ENCODE data around the gene LAIR2. TPM values are rescaled to one million over a fixed set of nuclear protein-coding genes. Genes with fewer than 3 reads are reported as not detected.

LAIR2 gene
- total RNA-seq, 2 experiments from 2014 or later = 1.2 TPM; not detected in 1

DNA sequence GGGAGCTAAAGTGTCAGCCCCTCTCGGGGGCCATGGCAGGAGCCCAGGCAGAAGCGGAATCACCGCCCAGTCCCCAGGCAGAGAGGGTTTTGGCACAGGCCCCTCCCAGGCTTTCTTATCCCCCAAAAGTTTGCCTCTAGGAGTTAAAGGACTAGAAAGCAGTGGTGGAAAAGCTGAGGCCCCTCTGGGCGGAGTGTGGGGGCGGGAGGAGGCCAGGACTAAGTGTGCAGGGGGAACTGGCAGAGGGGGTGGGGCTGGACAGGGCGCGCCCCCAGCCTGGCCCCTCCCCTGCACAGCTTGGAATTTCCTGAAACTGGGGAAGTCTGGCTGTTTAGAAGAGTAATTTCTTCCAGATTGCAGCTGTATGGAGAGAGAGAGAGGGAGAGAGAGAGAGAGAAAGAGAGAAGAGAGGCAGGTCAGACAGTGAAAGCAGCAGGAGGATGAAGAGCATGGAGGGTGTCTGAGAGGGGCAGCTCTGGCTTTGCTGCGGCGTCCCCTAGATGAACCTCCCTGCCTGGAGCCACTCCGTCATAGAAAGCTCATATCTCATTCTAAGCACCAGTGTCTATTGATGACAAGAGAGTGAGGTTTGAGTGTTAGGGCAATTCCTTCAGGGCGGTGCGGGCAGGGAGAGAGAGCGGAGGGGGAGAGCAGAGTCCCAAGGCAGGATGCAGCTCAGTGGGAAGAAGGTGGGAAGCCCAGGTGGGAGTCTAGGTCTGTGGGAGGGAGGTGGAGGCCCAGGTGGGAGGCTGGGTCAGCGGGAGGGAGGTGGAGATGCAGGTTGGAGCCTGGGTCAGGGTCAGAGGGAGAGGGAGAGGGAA is 29.4 kb upstream of the LAIR2 start, which contains the start of gene CDC42EP5:
TSS of gene CDC42EP5 (minus strand) at position 226 of the 821 bp plus-strand sequence. CDS start 7,749 bp downstream, outside the sequence.
- H3K27ac ChIP-seq (ENCODE audit: low read depth in 1 of 2, low read length in 2 of 2) = no peak within 1 kb of the TSS
- no peak within 1 kb of the TSS for H3K4me3 ChIP-seq (ENCODE audit: low read length)
- Mint-ChIP-seq H3K36me3 (ENCODE audit: low read depth) (no peaks in the 10 kb centered on the region), H3K27ac (no peak within 1 kb of the TSS), H3K4me1 (ENCODE audit: low read depth) (peaks cover 5% of the 10 kb centered on the region), H3K4me3 (peak within 1 kb of the TSS; percentile 57), H3K9me3 (no peaks in the 10 kb centered on the region), H3K27me3 (peaks cover 57% of the 10 kb centered on the region)
- peaks cover 16 to 43% of the 10 kb centered on the region in 2 experiments for H3K27me3 ChIP-seq (ENCODE audit: control insufficient read depth in 1 of 2, insufficient read depth in 2 of 2, low read length in 2 of 2)
- peaks cover 18% of the 10 kb centered on the region for H3K4me1 ChIP-seq (ENCODE audit: insufficient read depth, low read length)
- POLR2A ChIA-PET = interaction anchor here (1.2 kb wide), 2 partner anchors 9 to 25 kb away, joined by 3 to 5 read pairs; partner anchors contain the start of genes LENG8 and LENG9
- ATAC-seq (ENCODE audit: poor library complexity) (peak; percentile 55), DNase-seq (peak in 2 of 14 experiments; percentile 35 to 37)
- no peaks in the 10 kb centered on the region for H3K36me3 ChIP-seq (ENCODE audit: insufficient read depth, low read length)
- TF ChIP-seq, protein P1, sequence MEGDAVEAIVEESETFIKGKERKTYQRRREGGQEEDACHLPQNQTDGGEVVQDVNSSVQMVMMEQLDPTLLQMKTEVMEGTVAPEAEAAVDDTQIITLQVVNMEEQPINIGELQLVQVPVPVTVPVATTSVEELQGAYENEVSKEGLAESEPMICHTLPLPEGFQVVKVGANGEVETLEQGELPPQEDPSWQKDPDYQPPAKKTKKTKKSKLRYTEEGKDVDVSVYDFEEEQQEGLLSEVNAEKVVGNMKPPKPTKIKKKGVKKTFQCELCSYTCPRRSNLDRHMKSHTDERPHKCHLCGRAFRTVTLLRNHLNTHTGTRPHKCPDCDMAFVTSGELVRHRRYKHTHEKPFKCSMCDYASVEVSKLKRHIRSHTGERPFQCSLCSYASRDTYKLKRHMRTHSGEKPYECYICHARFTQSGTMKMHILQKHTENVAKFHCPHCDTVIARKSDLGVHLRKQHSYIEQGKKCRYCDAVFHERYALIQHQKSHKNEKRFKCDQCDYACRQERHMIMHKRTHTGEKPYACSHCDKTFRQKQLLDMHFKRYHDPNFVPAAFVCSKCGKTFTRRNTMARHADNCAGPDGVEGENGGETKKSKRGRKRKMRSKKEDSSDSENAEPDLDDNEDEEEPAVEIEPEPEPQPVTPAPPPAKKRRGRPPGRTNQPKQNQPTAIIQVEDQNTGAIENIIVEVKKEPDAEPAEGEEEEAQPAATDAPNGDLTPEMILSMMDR (IDR thresholded peaks at IDR 0.05) = no peak
- peaks cover 0 to 8% of the 10 kb centered on the region in 2 experiments for H3K9me3 ChIP-seq (ENCODE audit: control insufficient read depth in 1 of 2, insufficient read depth in 1 of 2, low read length in 2 of 2)
- intact Hi-C loops (cut with DNase I, micrococcal nuclease) = no loop called here
- CTCF ChIA-PET = no interaction called here

DNA sequence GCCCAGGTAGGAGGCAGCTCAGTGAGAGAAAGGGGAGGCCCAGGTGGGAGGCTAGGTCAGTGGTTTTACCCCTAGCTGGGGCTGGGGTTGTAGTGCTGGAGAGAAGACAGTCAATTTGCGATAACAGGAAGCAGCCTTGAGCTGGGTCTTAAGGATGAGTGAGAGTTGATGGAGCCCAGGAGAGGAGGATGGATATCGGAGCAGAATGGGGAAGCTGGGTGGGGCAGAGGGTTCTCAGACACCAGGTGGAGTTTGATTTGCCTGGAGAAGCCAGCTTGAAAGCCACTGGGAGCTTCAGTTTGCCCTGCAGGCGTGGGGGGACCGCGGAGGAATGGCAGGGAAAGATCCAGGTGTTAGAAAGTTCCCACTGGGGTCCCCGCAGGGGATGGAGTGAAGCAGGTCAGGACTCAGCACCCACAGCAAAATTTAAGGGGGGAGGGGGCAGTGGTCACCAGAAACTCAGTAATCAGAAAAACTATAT is 28.7 kb upstream of the LAIR2 start:
- peaks cover 0 to 8% of the 10 kb centered on the region in 2 experiments for H3K9me3 ChIP-seq (ENCODE audit: control insufficient read depth in 1 of 2, insufficient read depth in 1 of 2, low read length in 2 of 2)
- H3K4me1 Mint-ChIP-seq (ENCODE audit: low read depth) = peaks cover 5% of the 10 kb centered on the region
- H3K27me3 Mint-ChIP-seq = peaks cover 56% of the 10 kb centered on the region
- TF ChIP-seq, protein P1 (IDR thresholded peaks at IDR 0.05) = no peak
- H3K36me3 ChIP-seq (ENCODE audit: insufficient read depth, low read length) = no peaks in the 10 kb centered on the region
- intact Hi-C loops (cut with DNase I, micrococcal nuclease) = no loop called here
- peaks cover 16 to 43% of the 10 kb centered on the region in 2 experiments for H3K27me3 ChIP-seq (ENCODE audit: control insufficient read depth in 1 of 2, insufficient read depth in 2 of 2, low read length in 2 of 2)
- CTCF ChIA-PET = no interaction called here
- no peak for DNase-seq
- H3K4me3 ChIP-seq (ENCODE audit: low read length) = no peak overlapping the region
- peaks cover 20% of the 10 kb centered on the region for H3K4me1 ChIP-seq (ENCODE audit: insufficient read depth, low read length)
- no peak overlapping the region for H3K4me3 Mint-ChIP-seq
- H3K27ac Mint-ChIP-seq = no peak overlapping the region
- POLR2A ChIA-PET = interaction anchor here (1.2 kb wide), 2 partner anchors 10 to 25 kb away, joined by 3 to 5 read pairs; partner anchors contain the start of genes LENG8 and LENG9
- no peak for ATAC-seq (ENCODE audit: poor library complexity)
- H3K9me3 Mint-ChIP-seq = no peaks in the 10 kb centered on the region
- H3K27ac ChIP-seq (ENCODE audit: low read depth in 1 of 2, low read length in 2 of 2) = no peak overlapping the region
- no peaks in the 10 kb centered on the region for H3K36me3 Mint-ChIP-seq (ENCODE audit: low read depth)

DNA sequence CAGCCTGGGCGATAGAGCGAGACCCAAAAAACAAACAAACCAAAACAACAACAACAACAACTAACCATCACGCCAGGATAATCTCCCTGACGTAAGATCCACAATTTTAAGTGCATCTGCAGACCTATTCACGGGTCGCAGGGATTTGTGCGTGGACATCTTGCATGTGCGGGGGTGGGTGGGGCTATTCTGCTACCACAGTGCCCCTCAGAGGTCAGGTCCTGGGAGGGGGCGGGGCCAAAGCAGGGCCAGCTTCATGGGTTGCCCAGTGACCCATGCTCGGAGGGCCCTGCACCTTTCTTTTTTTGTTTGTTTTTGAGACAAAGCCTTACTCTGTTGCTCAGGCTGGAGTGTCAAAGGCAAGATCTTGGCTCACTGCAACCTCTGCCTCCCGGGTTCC is 26.9 kb upstream of the LAIR2 start:
- Histone ChIP-seq H3K27ac (ENCODE audit: low read depth in 1 of 2, low read length in 2 of 2) (no peak overlapping the region), H3K27me3 (ENCODE audit: control insufficient read depth in 1 of 2, insufficient read depth in 2 of 2, low read length in 2 of 2) (peaks cover 13 to 25% of the 10 kb centered on the region in 2 experiments), H3K4me3 (ENCODE audit: low read length) (no peak overlapping the region), H3K9me3 (ENCODE audit: control insufficient read depth in 1 of 2, insufficient read depth in 1 of 2, low read length in 2 of 2) (peaks cover 0 to 8% of the 10 kb centered on the region in 2 experiments), H3K36me3 (ENCODE audit: insufficient read depth, low read length) (no peaks in the 10 kb centered on the region), H3K4me1 (ENCODE audit: insufficient read depth, low read length) (peaks cover 16% of the 10 kb centered on the region)
- H3K36me3 Mint-ChIP-seq (ENCODE audit: low read depth) = no peaks in the 10 kb centered on the region
- H3K9me3 Mint-ChIP-seq = no peaks in the 10 kb centered on the region
- no peak overlapping the region for H3K4me3 Mint-ChIP-seq
- POLR2A ChIA-PET = no interaction called here
- ATAC-seq (ENCODE audit: poor library complexity) = no peak
- H3K27me3 Mint-ChIP-seq = peaks cover 46% of the 10 kb centered on the region
- TF ChIP-seq, protein P1 (IDR thresholded peaks at IDR 0.05) = no peak
- intact Hi-C loops (cut with DNase I, micrococcal nuclease) = no loop called here
- no peak overlapping the region for H3K27ac Mint-ChIP-seq
- CTCF ChIA-PET = no interaction called here
- DNase-seq = no peak
- peaks cover 5% of the 10 kb centered on the region for H3K4me1 Mint-ChIP-seq (ENCODE audit: low read depth)
